A673 (cell line): Measurements from ENCODE around the gene VWA1. TPM values are rescaled to one million over a fixed set of nuclear protein-coding genes. Genes with fewer than 3 reads are reported as not detected.
"Not testable (repeated sequence)": the region's sequence is repeated elsewhere in the genome, so short reads cannot be mapped to it uniquely, and the experiment has no call there.

ENCODE experiments used
- BruUV-seq: library from RNA; stranded (reverse); fragments of 400-500 nt; replicated peaks from 2 replicates; lab custom pipeline; 2021; lab: Mats Ljungman, UMichigan
- CTCF ChIA-PET: fragments of 300-600 bp; sonication (Branson Sonifier 250); formaldehyde crosslinking; loops from one replicate; lab custom pipeline; 2022; ENCODE audit warnings: antibody characterized with exemption; lab: Charles Lee
- POLR2A ChIA-PET: fragments of 300-600 bp; sonication (Branson Sonifier 250); formaldehyde crosslinking; loops from one replicate; lab custom pipeline; 2022; ENCODE audit warnings: antibody characterized with exemption; ENCODE audit not compliant: low non-redundant PET; lab: Charles Lee
- DNase-seq: peaks from one replicate; pipeline ENCODE4 v3.0.0-alpha.2; 2015; ENCODE audit warnings: low spot score
- H3K27ac ChIP-seq: fragments of 200-600 bp; sonication (generic); 2 replicates; pipeline ENCODE4 v1.5.1; 2016; ENCODE audit warnings: mixed run types, low read depth, mild to moderate bottlenecking, mixed read lengths, antibody characterized with exemption, low read length; ENCODE audit not compliant: poor library complexity, severe bottlenecking
- H3K27me3 ChIP-seq: fragments of 200-600 bp; sonication (generic); replicated peaks from 2 replicates; pipeline ENCODE4 v1.6.1; 2017; ENCODE audit warnings: mixed run types, low read depth, mild to moderate bottlenecking, mixed read lengths, antibody characterized with exemption, low read length; ENCODE audit not compliant: insufficient read depth, poor library complexity
- H3K36me3 ChIP-seq: fragments of 200-600 bp; sonication (generic); 2 replicates; pipeline ENCODE4 v1.6.1; 2016; ENCODE audit warnings: mixed run types, mild to moderate bottlenecking, mixed read lengths, antibody characterized with exemption, low read length; ENCODE audit not compliant: insufficient read depth, poor library complexity, severe bottlenecking
- H3K4me1 ChIP-seq: fragments of 200-600 bp; sonication (generic); 2 replicates; pipeline ENCODE4 v1.6.1; 2017; ENCODE audit warnings: mixed run types, mild to moderate bottlenecking, mixed read lengths, antibody characterized with exemption, low read length; ENCODE audit not compliant: insufficient read depth, poor library complexity, severe bottlenecking
- H3K4me3 ChIP-seq: fragments of 200-600 bp; sonication (generic); 2 replicates; pipeline ENCODE4 v1.5.1; 2016; ENCODE audit warnings: low read depth, mixed run types, mild to moderate bottlenecking, mixed read lengths, low read length; ENCODE audit not compliant: poor library complexity, severe bottlenecking
- H3K9me3 ChIP-seq: fragments of 200-600 bp; sonication (generic); 2 replicates; pipeline ENCODE4 v1.6.1; 2016; ENCODE audit warnings: mixed run types, low read depth, mild to moderate bottlenecking, mixed read lengths, antibody characterized with exemption, low read length; ENCODE audit not compliant: poor library complexity, severe bottlenecking
- EZH2 ChIP-seq: fragments of 200-600 bp; sonication (generic); IDR thresholded peaks from 2 replicates; pipeline ENCODE4 v1.6.1; 2017; ENCODE audit warnings: borderline replicate concordance, low read depth, mild to moderate bottlenecking, mixed read lengths, antibody characterized with exemption, low read length; ENCODE audit not compliant: poor library complexity, severe bottlenecking
- intact Hi-C: fragments of 100-400 bp; cut with micrococcal nuclease; formaldehyde crosslinking; loops from one replicate; pipeline ENCODE4 v1.10.0; 2022; ENCODE audit not compliant: unreplicated experiment
- total RNA-seq: library from RNA; stranded (reverse); gene quantifications from 2 replicates; pipeline ENCODE4 v1.2.3, GENCODE V29; 2021
- TF ChIP-seq, protein P1 (sequence below): fragments of 300-800, 200-600 bp; sonication (generic); conservative IDR thresholded peaks from 2 replicates; pipeline ENCODE4 v1.5.1; 2017; ENCODE audit warnings: low read depth, mild to moderate bottlenecking, antibody characterized with exemption, low read length, moderate library complexity, mixed read lengths

Gene VWA1
- total RNA-seq, 1 experiment from 2014 or later = 0.92 TPM

DNA sequence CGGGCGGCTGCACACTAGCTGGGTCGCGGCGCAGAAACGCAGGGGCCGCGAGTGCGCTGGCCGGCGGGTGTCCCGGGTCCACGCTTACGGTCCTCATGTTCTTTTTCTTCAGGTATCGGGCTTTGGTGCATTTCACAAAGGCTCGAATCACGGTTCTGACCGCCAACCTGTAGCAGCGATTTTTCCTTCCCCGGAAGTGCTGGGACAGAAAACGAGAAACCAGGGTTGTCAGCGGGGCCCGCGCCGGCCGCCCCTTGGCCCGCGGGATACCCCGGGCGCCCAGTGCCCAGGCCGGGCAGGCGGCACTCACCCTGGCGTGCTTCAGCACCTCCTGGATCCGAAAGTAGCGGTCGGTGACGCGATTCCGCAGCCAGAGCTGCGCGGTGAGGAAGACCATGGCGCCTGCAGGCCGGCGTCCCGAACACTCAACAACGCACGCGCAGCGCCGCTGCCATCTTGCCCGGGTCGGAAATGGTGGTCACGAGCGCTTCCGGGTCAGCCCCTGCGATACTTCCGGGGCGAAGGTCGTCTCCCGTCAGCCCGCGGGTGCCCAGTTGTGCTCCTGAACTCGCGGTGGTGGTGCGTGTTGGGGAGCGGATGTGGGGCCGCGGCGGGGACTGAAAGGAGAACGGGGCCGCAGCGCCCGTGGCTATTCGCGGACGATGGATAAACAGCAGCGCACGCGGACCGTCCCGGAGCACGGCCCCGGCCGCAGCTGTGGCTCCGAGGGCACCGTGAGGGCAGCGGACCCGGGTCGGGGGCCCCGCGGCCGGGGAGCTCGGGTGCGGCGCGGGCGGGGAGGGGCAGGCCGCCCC, 28.5 kb upstream of the VWA1 start, which contains the start of gene MRPL20:
TSS of gene MRPL20 (minus strand) at position 473 of the 815 bp plus-strand sequence. CDS start at position 397, 76 bp downstream.
- POLR2A ChIA-PET = interaction anchor here (1.0 kb wide), 1 partner anchor 32 kb away, joined by 3 read pairs; the partner anchor contains the start of gene AURKAIP1
- no TSS peak for BruUV-seq
- no peak for TF ChIP-seq EZH2
- TF ChIP-seq, protein P1, sequence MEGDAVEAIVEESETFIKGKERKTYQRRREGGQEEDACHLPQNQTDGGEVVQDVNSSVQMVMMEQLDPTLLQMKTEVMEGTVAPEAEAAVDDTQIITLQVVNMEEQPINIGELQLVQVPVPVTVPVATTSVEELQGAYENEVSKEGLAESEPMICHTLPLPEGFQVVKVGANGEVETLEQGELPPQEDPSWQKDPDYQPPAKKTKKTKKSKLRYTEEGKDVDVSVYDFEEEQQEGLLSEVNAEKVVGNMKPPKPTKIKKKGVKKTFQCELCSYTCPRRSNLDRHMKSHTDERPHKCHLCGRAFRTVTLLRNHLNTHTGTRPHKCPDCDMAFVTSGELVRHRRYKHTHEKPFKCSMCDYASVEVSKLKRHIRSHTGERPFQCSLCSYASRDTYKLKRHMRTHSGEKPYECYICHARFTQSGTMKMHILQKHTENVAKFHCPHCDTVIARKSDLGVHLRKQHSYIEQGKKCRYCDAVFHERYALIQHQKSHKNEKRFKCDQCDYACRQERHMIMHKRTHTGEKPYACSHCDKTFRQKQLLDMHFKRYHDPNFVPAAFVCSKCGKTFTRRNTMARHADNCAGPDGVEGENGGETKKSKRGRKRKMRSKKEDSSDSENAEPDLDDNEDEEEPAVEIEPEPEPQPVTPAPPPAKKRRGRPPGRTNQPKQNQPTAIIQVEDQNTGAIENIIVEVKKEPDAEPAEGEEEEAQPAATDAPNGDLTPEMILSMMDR = no peak
- H3K36me3 ChIP-seq = peaks cover 36% of the 10 kb centered on the region
- H3K9me3 ChIP-seq = no peaks in the 10 kb centered on the region
- peak; percentile 96 for DNase-seq
- no peaks in the 10 kb centered on the region for H3K27me3 ChIP-seq
- H3K4me1 ChIP-seq = peaks cover 19% of the 10 kb centered on the region
- CTCF ChIA-PET = interaction anchor here (1.0 kb wide), 1 partner anchor 13 kb away, joined by 4 read pairs; no protein-coding TSS in a partner anchor
- H3K4me3 ChIP-seq = peak within 1 kb of the TSS; percentile 98
- intact Hi-C loops = loop anchor here (1.0 kb wide), 1 partner anchor 32 kb away; the partner anchor contains the start of gene AURKAIP1
- peak within 1 kb of the TSS; percentile 94 for H3K27ac ChIP-seq

DNA sequence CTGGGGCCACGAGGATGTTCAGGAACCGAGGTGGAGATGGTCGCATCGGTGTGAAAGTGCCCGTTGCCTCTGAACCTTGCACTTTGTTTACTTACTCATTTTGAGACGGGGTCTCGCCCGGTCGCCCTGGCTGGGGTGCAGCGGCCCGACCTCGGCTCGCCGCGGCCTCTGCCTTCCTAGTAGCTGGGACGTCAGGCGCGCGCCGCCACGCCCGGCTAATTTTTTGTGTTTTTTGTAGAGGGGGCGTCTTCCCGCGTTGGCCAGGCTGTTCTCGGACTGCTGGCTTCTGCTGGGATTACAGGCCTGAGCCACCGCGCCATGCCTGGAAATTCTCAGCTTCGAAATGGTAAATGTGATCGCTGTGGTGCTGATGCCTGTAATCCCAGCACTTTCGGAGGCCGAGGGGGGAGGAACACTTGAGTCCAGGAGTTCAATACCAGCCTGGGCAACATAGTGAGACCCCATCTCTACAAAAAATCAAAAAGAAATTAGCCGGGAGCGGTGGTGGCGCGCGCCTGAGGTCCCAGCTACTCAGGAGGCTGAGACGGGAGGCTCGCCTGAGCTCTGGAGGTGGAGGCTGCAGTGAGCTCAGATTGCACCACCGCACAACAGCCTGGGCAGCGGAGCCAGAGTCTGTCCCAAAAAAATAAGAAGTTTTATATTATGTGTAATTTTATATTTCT, 27.7 kb upstream of the VWA1 start:
- CTCF ChIA-PET = interaction anchor here (0.6 to 1.0 kb wide), 2 partner anchors 12 to 99 kb away, joined by 4 to 6 read pairs; no protein-coding TSS in a partner anchor
- H3K27ac ChIP-seq = peak overlapping the region; percentile 94
- BruUV-seq = no TSS peak

DNA sequence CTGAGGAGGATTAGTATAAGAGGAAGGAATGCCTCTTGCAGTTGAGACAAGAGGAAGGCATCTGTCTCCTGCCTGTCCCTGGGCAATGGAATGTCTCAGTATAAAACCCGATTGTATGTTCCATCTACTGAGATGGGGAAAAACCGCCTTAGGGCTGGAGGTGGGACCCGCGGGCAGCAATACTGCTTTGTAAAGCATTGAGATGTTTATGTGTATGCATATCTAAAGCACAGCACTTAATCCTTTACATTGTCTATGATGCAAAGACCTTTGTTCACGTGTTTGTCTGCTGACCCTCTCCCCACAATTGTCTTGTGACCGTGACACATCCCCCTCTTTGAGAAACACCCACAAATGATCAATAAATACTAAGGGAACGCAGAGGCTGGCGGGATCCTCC, 25.3 kb upstream of the VWA1 start:
- H3K9me3 ChIP-seq, POLR2A ChIA-PET: not testable (repeated sequence)

More for the DNA sequence above, 27.7 kb upstream of the VWA1 start:
- Histone ChIP-seq H3K4me3 (peak overlapping the region; percentile 98), H3K9me3 (no peaks in the 10 kb centered on the region), H3K36me3 (peaks cover 30% of the 10 kb centered on the region), H3K27me3 (no peaks in the 10 kb centered on the region), H3K4me1 (peaks cover 19% of the 10 kb centered on the region)
- TF ChIP-seq, protein P1 = no peak
- no peak for TF ChIP-seq EZH2
- peak; percentile 55 for DNase-seq
- intact Hi-C loops = loop anchor here (1.0 kb wide), 1 partner anchor 32 kb away; the partner anchor contains the start of gene AURKAIP1
- POLR2A ChIA-PET = interaction anchor here (1.0 kb wide), 1 partner anchor 33 kb away, joined by 3 read pairs; the partner anchor contains the start of gene AURKAIP1

More for the DNA sequence above, 25.3 kb upstream of the VWA1 start:
- H3K36me3 ChIP-seq = peaks cover 13% of the 10 kb centered on the region
- DNase-seq, BruUV-seq, H3K27me3 ChIP-seq, CTCF ChIA-PET, H3K27ac ChIP-seq, H3K4me3 ChIP-seq, intact Hi-C loops: not testable (repeated sequence)
- peaks cover 19% of the 10 kb centered on the region for H3K4me1 ChIP-seq
